Glomerular visceral epithelial cell (primary cell): ENCODE measurements around the gene CDC42SE2.

ENCODE experiments used
- DNase-seq: peaks from one replicate; pipeline ENCODE4 v3.0.0-alpha.2; 2016; ENCODE audit errors: extremely low spot score

Gene CDC42SE2

DNA sequence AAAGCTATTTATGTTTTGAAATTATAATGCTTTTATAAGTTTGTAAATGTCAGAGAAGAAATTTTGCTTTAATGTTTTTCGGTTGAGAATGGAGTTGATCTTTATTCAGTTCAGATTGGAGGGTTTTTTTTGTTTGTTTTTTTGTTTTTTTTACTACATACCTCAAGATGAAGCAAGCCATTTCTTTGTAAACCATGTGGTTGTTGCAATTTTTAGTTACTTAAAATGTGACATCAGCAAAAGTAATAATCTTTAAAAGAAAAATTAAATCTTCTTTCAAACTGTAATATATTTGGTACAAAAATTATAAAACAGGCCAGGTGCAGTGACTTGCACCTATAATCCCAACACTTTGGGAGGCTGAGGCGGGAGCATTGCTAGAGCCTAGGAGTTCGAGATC lies 102.6 kb downstream of the CDC42SE2 start:
- no peak for DNase-seq

DNA sequence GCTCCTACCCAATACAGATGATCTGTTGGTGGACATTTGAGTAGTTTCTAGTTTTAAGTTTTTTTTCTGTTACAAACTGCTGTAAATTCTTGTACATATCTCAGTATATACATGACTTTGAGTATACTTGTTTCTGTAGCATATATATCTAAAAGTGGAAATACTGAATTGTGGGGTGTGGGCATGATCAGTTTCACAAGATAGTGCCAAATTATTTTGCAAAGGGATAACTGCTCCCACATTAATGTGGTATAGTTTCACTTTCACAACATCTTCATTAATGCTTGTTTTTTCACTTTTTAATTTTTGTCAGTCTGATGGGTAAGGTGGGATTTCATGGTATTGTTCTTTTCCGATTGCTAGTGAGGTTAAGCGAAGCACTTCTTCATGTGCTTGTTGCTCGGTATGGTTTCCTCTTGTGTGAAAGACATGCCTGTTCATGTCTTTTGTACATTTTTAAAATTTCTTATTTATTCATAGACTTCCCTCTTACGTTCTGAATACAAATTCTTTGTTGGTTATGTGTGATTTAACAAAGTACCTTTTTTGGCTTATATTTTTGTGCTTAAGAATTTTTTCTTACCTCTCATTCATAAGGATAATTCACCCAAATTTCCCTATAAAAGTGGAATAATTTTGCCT lies 103.5 kb downstream of the CDC42SE2 start:
- no peak for DNase-seq

DNA sequence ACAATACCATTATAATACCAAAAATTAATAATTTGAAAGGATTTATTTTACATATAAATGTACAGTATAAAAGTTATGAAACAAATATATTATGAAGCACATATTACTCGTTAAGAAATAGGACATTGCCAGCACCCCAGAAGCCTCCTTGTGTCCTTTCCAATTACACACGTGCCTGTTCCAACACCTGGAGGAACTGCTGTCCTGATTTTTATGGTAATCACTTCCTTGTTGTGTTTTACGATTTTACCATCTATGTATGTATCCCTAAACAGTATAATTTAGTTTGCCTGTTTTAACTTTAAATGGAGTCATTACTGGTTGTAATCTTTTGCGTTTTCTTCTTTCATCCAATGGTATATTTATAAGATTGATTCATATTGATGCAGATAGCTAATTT lies 105.0 kb downstream of the CDC42SE2 start:
- DNase-seq: no peak

DNA sequence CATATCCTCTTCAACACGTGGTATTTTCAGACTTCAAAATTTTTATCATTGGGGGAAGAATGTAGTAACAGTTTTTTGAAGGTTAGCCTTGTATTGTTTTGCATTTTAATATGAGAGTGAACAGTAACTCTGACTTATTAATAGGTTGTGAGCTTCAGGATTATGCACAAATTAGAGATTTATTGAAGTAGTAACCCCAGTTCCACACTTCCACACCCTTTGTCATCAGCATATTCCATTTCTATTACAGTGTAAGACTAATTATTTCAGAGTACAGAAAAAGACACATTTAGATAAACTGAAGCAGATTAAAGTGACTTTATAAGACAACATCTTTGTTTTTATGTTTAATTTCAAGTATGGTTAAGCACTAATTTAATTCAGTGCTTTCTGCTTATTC lies 105.7 kb downstream of the CDC42SE2 start:
- no peak for DNase-seq

DNA sequence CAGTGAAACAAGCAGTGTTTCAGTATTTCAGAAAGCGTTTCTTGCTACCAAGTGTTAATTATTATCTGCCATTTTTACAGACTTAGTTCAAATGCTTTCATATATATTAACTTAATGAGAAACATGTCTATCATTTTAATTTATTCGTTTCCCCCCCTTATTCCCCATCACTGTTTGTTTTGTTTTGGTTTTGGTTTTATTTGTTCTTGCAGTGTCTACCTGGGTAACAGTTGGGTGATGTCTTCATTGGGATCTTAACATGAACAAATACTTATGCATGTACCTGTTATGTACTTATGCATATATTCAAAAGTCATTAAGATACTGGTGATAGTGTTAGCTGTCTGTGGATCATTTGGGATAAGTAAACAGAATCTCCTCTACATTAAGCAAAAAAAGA lies 108.0 kb downstream of the CDC42SE2 start:
- no peak for DNase-seq

DNA sequence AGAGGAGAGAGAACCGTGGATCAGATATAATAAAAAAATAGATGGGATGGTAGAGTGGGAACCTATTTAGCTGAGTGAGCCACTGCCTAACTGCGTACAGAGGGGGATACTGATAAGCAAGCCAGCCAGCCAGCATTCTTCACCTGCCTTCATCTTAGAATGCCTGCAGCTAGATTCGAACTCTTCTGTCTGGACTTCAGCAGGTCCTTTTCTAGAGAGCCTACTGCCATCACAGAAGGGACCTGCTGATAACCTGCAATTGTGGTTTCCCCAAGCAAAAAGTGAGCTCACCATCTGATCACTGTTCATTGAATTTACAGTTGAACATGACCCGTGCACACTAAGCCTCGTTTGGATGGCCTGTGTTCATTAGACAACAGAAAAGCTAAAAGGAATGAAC lies 109.4 kb downstream of the CDC42SE2 start:
- no peak for DNase-seq

DNA sequence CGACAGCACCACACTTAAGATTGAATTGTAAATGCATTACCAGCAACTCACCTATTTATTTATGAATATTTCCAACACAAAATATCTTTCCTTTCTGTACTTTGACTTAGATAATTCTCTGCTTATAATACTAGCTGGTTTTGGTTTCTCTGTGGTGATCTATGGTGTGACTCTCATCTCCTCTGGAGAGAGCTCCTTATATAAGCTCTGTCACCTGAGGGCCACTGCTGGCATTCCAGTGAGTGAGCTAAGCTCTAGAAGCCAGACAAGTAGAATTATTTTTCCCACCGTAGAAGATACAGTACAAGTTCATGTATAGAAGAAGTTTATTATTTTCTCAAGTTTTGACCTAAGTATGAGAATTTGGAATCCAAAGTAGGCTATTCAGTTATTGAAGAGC lies 111.5 kb downstream of the CDC42SE2 start:
- no peak for DNase-seq

DNA sequence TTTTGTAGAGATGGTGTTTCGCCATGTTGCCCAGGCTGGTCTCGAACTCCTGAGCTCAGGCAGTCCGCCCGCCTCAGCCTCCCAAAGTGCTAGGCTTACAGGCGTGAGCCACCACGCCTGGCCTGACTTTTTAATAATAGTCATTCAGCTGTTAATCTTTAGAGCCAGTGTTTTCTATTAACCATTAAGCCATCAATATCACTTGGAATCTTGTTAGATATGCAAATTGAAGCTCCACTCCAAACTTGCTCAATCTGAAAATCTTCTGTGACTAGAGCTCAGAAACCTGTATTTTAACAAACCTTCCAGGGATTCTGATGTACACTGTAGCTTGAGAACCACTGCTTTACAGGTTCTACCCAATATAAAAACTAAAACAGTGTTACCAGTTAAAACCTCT lies 113.5 kb downstream of the CDC42SE2 start:
- no peak for DNase-seq

DNA sequence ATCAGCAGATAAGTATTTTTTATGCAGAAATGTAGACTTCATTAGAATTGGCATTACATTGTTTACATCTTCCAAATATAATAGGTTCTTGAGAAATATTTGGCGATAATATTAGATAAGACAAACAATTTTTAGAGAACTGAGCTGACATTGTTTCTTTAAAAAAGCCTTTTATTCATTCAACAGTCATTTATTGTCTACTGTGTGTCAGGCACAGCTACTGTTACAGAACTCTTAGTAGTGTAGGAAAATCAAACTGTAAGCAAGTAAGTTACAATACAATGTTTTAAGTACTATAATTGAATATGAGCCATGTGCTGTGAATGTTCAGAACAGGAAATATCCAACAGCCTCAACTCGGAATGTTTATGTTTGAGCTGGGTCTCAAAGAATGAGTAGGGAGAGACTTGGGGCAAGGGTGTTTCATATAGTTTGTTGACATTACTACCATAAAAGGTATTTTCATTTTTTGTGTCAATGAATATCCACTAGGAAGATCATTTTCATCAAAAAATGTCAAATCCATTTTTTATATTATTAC lies 114.0 kb downstream of the CDC42SE2 start:
- no peak for DNase-seq

DNA sequence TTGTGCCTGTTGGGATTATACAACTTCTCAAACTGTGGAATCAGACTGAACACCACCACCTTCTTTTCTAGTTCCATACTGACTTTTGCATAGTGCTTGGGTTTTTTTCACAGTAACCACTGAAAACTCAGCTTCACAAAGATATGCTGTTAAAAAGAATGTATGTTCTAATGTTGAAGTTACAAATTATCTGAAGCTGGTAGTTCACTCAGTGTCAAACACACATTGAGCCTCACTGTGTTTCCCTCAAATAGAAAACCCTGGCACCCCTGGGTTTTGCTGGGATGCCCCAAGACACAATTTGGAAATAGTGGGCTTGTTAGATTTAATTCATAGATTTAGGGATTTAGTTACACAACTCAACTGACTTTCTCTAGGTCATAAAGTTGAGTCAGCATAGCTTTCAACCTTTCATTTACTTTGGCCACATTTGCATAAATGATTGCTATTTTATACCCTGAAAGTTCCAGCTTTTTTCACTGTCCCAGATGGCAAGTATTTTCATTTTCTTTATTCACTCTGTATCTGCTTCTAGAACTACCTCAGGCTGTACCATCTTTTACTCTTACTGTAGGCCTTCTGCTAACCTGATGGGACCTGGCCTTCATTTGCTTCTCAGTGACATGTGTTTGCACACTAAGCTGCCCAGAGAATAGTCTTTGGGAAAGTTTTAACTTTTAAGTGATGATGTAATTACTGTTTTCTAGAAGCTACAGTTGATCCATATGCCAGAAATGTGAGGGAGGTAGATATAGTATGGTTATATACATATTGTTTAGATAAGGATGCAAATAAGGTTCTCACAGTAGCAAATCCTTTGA lies 115.1 kb downstream of the CDC42SE2 start:
- peak; percentile 27 for DNase-seq

DNA sequence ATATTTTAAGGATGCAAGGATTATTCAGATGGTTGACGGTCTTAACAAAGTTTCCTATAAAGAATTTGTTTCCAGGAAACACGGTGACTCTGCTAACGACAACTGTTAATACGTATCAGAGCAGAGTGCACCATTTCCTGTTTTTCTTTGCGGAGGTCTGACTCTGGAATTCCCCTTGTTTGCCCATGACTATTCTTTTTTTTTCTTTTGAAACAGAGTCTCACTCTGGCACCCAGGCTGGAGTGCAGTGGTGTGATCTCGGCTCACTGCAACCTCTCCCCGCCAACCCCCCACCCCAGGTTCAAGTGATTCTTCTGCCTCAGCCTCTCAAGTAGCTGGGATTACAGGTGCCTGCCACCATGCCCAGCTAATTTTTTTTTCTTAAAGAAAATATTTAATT lies 115.9 kb downstream of the CDC42SE2 start:
- peak; percentile 84 for DNase-seq

DNA sequence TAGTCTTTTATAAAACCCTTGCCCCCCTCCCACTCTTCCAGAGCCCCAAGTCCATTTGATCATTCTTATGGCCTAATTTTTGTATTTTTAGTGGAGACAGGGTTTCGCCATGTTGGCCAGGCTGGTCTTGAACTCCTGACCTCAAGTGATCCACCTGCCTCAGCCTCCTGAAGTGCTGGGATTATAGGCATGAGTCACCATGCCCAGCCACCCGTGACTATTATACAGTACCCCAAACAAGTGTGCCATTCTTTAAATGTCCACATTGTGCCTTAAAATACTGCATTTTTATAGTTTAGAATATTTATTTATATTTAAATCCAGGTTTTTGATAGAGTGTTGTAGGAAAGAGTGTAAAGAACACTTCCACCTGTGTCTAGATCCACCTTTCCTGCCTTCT lies 116.4 kb downstream of the CDC42SE2 start:
- peak; percentile 25 for DNase-seq

DNA sequence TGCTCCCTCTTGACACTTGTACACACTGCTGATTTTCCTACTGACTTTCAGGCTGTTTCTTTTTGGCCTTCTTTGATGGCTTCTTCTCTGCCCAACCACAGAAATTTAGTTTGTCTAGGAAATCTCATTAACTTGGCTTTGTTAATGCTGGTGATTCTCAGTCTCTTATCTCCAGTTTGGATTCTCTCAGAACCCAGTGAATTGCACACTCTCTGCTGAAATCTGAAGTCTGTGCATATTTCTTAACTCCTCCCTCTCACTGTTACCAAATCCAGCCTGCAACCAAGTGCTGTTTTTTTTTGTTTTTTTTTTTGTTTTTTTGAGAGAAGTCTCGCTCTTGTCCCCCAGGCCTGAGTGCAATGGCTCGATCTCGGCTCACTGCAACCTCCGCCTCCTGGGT lies 117.2 kb downstream of the CDC42SE2 start:
- no peak for DNase-seq

DNA sequence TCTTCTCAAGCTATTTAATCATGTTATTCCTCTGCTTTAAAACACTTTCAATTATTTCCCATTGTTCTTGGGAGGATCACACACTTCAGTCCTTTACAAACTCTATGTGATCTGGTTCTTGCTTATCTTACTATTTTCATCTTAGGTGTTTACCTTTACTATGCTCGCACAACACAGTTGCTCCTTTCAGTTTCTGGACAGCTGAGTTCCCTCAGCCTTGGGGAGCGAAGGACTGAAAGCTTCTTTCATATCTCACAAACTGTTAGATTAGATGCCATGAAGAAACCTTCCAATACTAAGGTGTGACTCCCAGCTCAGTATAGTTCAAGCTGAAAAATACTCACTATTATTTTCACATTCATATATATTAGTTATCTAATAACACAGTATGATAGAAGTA lies 117.9 kb downstream of the CDC42SE2 start:
- no peak for DNase-seq

DNA sequence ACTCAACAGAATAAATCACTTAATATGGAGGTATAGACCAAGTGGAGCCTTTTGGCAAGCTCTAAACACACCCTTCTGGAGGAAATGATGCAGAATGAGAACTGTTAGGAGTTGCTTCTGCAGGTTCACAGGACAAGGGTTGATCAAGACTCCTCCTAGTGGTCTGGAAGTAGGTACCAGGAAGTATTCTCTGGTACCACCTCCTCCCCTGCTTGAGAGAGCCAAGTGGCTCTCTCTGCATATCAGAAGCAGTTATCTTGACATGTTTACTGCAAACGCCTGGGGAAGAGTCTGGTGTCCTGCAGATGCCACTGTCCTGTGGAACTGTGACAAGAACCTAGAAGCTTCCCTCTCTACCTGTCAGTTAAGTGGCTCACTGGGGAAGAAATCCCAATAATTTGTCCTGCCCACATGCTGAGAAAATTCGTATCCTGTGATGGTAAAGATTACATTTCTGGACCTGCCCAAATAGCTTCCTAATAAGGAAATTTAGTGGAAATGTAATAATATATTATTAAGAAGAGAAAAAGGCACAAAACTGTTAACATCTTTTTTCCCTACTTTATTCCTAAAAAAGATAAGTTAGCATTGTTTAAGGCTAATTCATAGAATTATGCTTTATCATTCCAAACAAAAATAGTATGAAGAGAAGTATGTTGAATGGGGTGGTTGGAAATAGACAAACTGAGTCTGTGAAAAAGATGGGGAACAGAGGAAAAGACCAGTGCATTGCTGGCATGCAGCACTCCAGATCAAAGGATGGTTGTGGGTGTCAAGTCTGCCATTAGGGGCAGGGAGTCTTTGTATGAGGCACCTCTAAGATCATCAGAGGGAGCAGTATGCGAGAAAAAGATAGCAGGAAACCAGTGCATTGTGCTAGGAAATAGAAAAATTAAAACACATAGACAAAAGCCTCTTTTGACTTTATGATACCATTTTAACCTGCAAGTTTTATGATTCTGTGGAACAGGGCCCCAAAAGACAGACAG lies 118.8 kb downstream of the CDC42SE2 start:
- DNase-seq: peak; percentile 69

DNA sequence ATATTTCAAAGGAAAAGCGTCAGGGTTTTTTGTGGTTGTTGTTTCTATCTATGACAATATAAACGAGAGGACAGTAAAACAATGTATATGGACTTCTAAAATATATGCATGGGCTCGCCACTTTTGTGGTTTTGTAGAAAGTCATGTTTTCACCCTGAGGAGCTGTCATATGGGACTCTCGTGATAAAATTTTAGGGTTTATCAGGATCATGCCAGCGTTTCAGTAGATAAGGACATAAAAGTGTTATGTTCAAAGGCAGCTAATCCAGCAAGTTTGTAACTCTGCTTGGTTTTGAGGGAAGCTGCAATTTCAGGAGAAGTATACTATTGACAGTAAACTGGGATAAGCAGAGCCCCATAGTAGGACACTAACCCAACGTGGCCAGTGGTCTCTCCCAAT lies 120.3 kb downstream of the CDC42SE2 start:
- no peak for DNase-seq

DNA sequence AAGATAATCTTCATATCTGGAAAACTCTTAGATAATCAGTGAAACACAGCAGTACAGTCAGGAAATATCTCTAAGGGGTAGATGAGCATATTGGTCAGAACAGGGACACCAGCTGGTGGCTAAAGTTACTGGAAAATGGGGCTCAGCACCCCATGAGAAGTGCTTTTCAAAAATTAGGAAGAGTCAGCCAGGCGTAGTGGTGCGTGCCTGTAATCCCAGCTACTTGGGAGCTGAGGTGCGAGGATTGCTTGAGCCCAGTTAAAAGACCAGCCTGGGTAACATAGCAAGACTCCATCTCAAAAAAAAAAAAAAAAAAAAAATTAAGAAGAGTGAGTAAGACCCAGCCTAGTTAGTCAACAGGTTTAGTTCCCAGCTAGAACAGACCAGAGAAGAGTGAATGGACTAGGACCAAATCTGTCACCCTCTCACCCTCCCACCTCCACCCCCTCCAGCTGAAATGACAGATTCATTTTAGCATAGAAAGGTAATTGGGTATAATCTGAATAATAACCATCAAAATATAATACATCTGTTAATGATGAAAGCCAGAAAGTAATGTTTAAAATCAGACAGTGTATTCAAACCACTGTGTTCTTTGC lies 120.9 kb downstream of the CDC42SE2 start:
- no peak for DNase-seq

DNA sequence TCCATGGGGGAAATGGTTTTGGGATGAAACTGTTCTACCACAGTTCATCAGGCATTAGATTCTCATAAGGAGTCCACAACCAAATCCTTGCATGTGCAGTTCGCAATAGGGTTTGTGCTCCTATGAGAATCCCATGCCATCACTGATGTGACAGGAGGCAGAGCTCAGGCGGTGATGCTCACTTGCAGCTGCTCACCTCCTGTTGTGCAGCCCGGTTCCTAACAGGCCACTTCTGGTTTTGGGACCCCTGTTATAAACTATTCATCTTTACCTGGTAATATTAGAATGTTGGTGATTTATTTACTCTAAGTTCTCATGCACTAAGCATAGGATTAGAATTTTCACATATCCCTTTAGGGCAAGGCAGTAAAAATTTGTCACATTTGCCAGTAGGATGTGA lies 122.3 kb downstream of the CDC42SE2 start:
- no peak for DNase-seq

DNA sequence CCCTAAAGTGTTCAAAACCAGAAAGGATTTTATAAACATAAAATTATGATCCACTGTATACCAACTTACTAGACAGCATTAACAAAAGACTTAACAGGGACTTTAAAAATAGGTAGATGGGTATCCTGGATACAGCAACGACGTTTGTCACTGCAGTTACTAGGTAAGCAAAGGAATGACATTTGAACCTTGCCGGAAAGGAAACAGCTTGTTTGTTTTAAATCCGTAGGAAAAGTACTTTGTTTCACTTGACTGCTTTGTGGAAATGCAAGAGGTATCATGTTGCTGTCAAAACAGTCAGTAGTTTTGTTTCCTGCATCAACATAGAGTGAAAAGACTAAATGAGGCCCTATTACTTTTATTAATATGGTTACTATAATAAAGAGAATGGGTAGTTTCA lies 122.9 kb downstream of the CDC42SE2 start:
- peak; percentile 44 for DNase-seq

DNA sequence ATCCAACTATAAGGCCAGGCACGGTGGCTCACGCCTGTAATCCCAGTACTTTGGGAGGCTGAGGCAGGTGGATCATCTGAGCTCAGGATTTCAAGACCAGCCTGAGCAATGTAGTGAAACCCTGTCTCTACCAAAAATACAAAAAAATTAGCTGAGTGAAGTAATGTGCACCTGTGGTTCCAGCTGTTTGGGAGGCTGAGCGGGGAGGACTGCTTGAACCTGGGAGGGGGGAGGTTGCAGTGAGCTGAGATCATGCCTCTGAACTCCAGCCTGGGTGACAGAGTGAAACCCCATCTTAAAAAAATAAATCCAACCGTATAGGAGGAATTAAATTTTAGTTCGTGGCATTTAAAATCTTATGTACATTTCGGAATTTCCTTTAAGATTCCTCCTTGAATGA lies 123.4 kb downstream of the CDC42SE2 start:
- DNase-seq: no peak

DNA sequence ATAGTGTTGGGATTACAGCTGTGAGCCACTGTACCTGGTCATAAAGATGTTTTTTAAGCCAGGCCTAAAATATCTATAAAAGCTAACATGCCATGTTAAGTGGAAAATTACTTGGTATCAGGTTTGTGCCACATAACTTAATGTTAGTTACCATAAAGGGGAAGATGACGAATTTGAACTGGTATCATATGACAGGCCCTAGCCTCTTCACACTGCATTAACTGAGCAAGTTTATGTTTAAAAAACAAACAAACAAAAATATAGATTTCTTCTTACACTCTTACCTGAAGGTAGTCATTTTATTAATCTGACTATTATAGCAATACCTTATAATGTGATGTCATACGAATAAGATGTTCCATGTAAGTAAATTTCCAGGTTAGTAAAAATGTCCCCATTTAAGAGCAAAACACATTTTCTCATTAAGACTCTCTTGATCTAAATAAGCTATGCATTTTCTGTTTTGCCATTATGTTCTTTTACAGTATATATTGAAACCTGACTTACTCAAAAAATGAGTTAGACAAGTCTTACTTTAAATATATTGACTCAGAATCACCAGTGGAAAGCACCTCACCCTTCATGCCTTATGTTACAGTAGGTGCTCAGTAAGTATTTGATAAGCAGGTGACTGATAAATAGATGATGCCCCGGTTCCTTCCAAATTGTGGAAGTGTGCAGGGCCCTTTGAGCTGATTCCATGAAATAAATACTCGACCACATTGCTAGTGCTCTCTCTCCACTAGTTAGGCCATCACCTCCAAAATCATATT lies 125.4 kb downstream of the CDC42SE2 start:
- DNase-seq: no peak
